NT2/D1 (cell line): ENCODE results near the gene DOCK3.

Source experiments
- SUZ12 ChIP-seq: IDR thresholded peaks from 2 replicates; pipeline ENCODE4 v1.6.1; 2011; ENCODE audit not compliant: insufficient read length, insufficient read depth; ENCODE audit errors: extremely low read depth
- YY1 ChIP-seq: IDR thresholded peaks from 2 replicates; pipeline ENCODE4 v1.6.1; 2011; ENCODE audit not compliant: insufficient read length, insufficient read depth
- ZNF274 ChIP-seq: IDR thresholded peaks from 2 replicates; pipeline ENCODE4 v1.6.1; 2011; ENCODE audit warnings: mild to moderate bottlenecking, low read depth, low read length

GRCh38 chr3:50653937-50654595, 20.7 kb upstream of the DOCK3 start:
- no peak for TF ChIP-seq ZNF274
- no peak for TF ChIP-seq YY1
- TF ChIP-seq SUZ12, result no peak
